ENCODE data around the gene RFX3.
A peak's percentile ranks its signal among the peaks of the same experiment; 100 is the strongest.

The RFX3 gene

GRCh38 chr9:3525836-3526164 lies at the start of gene RFX3:
TSS of gene RFX3 (minus strand) at chr9:3526001. CDS start at chr9:3395588, 130,413 bp downstream.
- no peaks in the 10 kb centered on the region for H3K9me3 ChIP-seq (ENCODE audit: control insufficient read depth, insufficient read depth, low read depth, low read length)
- peaks cover 2% of the 10 kb centered on the region for H3K4me1 ChIP-seq (ENCODE audit: control insufficient read depth, insufficient read depth, low read length)
- ChIA-PET CTCF (no interaction called here), POLR2A (interaction anchor here (0.6 to 3.1 kb wide), 11 partner anchors 10 to 682 kb away, joined by 3 to 33 read pairs (median 4); partner anchors contain the start of gene PUM3)
- peak within 1 kb of the TSS; percentile 95 for H3K4me3 ChIP-seq (ENCODE audit: low read depth, low read length)
- peak within 1 kb of the TSS; percentile 100 for H3K27ac ChIP-seq (ENCODE audit: extremely low read depth, low read depth, low read length)
- H3K36me3 ChIP-seq (ENCODE audit: control insufficient read depth in 2 of 2, insufficient read depth in 1 of 2, low read length in 2 of 2) = no peaks in the 10 kb centered on the region; a peak in 1 of 3 replicates
- TF ChIP-seq SP7 (tag by site-specific recombination; IDR thresholded peaks at IDR 0.05) (no peak), ZNF133 (tag by site-specific recombination; IDR thresholded peaks at IDR 0.05) (no peak), ZNF19 (tag by site-specific recombination; IDR thresholded peaks at IDR 0.05; ENCODE audit: low read depth) (no peak), SCRT2 (tag by site-specific recombination; IDR thresholded peaks at IDR 0.05) (no peak), MYNN (tag by site-specific recombination; IDR thresholded peaks at IDR 0.05; ENCODE audit: borderline replicate concordance) (peak; percentile 87), ZNF140 (tag by site-specific recombination; IDR thresholded peaks at IDR 0.05) (no peak), ZFP69B (tag by site-specific recombination; IDR thresholded peaks at IDR 0.05) (0 out of 2 replicates have a peak, but pooled peaks have one; percentile 46), ZNF585B (tag by site-specific recombination; IDR thresholded peaks at IDR 0.05) (no peak), GLI2 (tag by site-specific recombination; IDR thresholded peaks at IDR 0.05; ENCODE audit: borderline replicate concordance, low read depth) (no peak), ZNF16 (tag by site-specific recombination; IDR thresholded peaks at IDR 0.05; ENCODE audit: low read depth) (no peak), ATF2 (tag by site-specific recombination; IDR thresholded peaks at IDR 0.05; ENCODE audit: low read depth) (no peak), ZNF2 (tag by site-specific recombination; IDR thresholded peaks at IDR 0.05) (no peak), KLF10 (tag by site-specific recombination; IDR thresholded peaks at IDR 0.05) (no peak), PRDM6 (tag by site-specific recombination; IDR thresholded peaks at IDR 0.05) (no peak), ZNF610 (tag by site-specific recombination; IDR thresholded peaks at IDR 0.05; ENCODE audit: borderline replicate concordance) (no peak), ZNF324 (tag by site-specific recombination; IDR thresholded peaks at IDR 0.05) (no peak), OVOL3 (tag by site-specific recombination; IDR thresholded peaks at IDR 0.05) (no peak), ZNF398 (tag by site-specific recombination; IDR thresholded peaks at IDR 0.05) (peak; percentile 92), ZNF560 (tag by site-specific recombination; IDR thresholded peaks at IDR 0.05; ENCODE audit: borderline replicate concordance) (no peak), ZNF530 (tag by site-specific recombination; IDR thresholded peaks at IDR 0.05; ENCODE audit: low read depth) (no peak), ZSCAN4 (tag by site-specific recombination; IDR thresholded peaks at IDR 0.05) (peak; percentile 72; the same call in 1 of the 2 replicates), ZNF580 (tag by site-specific recombination; IDR thresholded peaks at IDR 0.05) (0 out of 2 replicates have a peak, but pooled peaks have one; percentile 2), ZNF223 (tag by site-specific recombination; IDR thresholded peaks at IDR 0.05) (no peak), REPIN1 (tag by site-specific recombination; IDR thresholded peaks at IDR 0.05; ENCODE audit: low read depth) (no peak), ZNF10 (tag by site-specific recombination; IDR thresholded peaks at IDR 0.05) (no peak)
- TF ChIP-seq, protein P1, sequence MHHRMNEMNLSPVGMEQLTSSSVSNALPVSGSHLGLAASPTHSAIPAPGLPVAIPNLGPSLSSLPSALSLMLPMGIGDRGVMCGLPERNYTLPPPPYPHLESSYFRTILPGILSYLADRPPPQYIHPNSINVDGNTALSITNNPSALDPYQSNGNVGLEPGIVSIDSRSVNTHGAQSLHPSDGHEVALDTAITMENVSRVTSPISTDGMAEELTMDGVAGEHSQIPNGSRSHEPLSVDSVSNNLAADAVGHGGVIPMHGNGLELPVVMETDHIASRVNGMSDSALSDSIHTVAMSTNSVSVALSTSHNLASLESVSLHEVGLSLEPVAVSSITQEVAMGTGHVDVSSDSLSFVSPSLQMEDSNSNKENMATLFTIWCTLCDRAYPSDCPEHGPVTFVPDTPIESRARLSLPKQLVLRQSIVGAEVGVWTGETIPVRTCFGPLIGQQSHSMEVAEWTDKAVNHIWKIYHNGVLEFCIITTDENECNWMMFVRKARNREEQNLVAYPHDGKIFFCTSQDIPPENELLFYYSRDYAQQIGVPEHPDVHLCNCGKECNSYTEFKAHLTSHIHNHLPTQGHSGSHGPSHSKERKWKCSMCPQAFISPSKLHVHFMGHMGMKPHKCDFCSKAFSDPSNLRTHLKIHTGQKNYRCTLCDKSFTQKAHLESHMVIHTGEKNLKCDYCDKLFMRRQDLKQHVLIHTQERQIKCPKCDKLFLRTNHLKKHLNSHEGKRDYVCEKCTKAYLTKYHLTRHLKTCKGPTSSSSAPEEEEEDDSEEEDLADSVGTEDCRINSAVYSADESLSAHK (tag by site-specific recombination; IDR thresholded peaks at IDR 0.05) = no peak
- TF ChIP-seq, protein P2, sequence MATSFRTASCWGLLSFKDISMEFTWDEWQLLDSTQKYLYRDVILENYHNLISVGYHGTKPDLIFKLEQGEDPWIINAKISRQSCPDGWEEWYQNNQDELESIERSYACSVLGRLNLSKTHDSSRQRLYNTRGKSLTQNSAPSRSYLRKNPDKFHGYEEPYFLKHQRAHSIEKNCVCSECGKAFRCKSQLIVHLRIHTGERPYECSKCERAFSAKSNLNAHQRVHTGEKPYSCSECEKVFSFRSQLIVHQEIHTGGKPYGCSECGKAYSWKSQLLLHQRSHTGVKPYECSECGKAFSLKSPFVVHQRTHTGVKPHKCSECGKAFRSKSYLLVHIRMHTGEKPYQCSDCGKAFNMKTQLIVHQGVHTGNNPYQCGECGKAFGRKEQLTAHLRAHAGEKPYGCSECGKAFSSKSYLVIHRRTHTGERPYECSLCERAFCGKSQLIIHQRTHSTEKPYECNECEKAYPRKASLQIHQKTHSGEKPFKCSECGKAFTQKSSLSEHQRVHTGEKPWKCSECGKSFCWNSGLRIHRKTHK (tag by site-specific recombination; IDR thresholded peaks at IDR 0.05) = no peak
